SK-N-SH (cell line): ENCODE measurements around the gene FRY. TPM values are rescaled to one million over a fixed set of nuclear protein-coding genes. Genes with fewer than 3 reads are reported as not detected.

ENCODE experiments used
- CTCF ChIA-PET: fragments of 300-600, 350-600 bp; formaldehyde crosslinking; extraction: SDS; loops from one replicate; lab custom pipeline; 2021; lab: Yijun Ruan, JAX
- POLR2A ChIA-PET: fragments of 350-600 bp; sonication (Branson Sonifier 250); formaldehyde crosslinking; extraction: SDS; loops from one replicate; lab custom pipeline; 2020; ENCODE audit warnings: antibody characterized with exemption, inconsistent platforms; lab: Yijun Ruan, JAX
- DNase-seq: peaks from one replicate; pipeline ENCODE4 v3.0.0; 2012
- H2AFZ ChIP-seq: fragments of 200-600 bp; sonication (generic); 2 replicates; pipeline ENCODE4 v1.8.1; 2016; ENCODE audit warnings: antibody characterized with exemption, mild to moderate bottlenecking, low read depth
- H3F3A ChIP-seq: fragments of 200-600 bp; sonication (generic); replicated peaks from 2 replicates; pipeline ENCODE3; 2016; ENCODE audit warnings: antibody characterized with exemption, mild to moderate bottlenecking; ENCODE audit not compliant: insufficient read depth
- H3K27ac ChIP-seq, 2 experiments: fragments of 200-500 bp in 1 of 2; fragments of 200-600 bp in 1 of 2; sonication (Bioruptor generic) in 1 of 2; sonication (generic), shearing (Covaris generic) in 1 of 2; 2 replicates each; pipeline versions ENCODE4 v1.5.1 to v1.6.1; 2014 to 2016; ENCODE audit warnings: low read depth in 2 of 2, inconsistent platforms in 1 of 2, low read length in 1 of 2, mild to moderate bottlenecking in 1 of 2, mixed read lengths in 1 of 2
- H3K27me3 ChIP-seq: fragments of 200-600 bp; sonication (generic), shearing (Covaris generic); 2 replicates; pipeline ENCODE4 v1.6.1; 2016; ENCODE audit warnings: mixed run types; ENCODE audit not compliant: insufficient read depth
- H3K36me3 ChIP-seq, 2 experiments: fragments of 200-500 bp in 1 of 2; fragments of 200-600 bp in 1 of 2; sonication (Bioruptor generic) in 1 of 2; sonication (generic) in 1 of 2; replicated peaks in 1 of 2; 2 replicates each; pipeline versions ENCODE3 to v1.5.1; 2014 to 2016; ENCODE audit warnings: low read length in 1 of 2, mild to moderate bottlenecking in 1 of 2; ENCODE audit not compliant: insufficient read depth in 2 of 2, control insufficient read depth in 1 of 2
- H3K4me1 ChIP-seq, 2 experiments: fragments of 200-500 bp in 1 of 2; fragments of 200-600 bp in 1 of 2; sonication (Bioruptor generic) in 1 of 2; sonication (generic), shearing (Covaris generic) in 1 of 2; 2 replicates each; pipeline versions ENCODE4 v1.5.1 to v1.6.1; 2014 to 2016; ENCODE audit warnings: low read depth in 1 of 2, low read length in 1 of 2, mixed run types in 1 of 2; ENCODE audit not compliant: insufficient read depth in 2 of 2, control insufficient read depth in 1 of 2
- H3K4me2 ChIP-seq: fragments of 200-600 bp; sonication (generic), shearing (Covaris generic); 2 replicates; pipeline ENCODE4 v1.6.1; 2017; ENCODE audit warnings: mixed run types
- H3K4me3 ChIP-seq, 2 experiments: fragments of 200-500 bp in 1 of 2; fragments of 200-600 bp in 1 of 2; sonication (Bioruptor generic) in 1 of 2; sonication (generic), shearing (Covaris generic) in 1 of 2; 2 replicates each; pipeline versions ENCODE4 v1.5.1 to v1.8.1; 2014 to 2016; ENCODE audit warnings: low read depth in 2 of 2, inconsistent platforms in 1 of 2, low read length in 1 of 2, mild to moderate bottlenecking in 1 of 2, mixed read lengths in 1 of 2, moderate library complexity in 1 of 2
- H3K79me2 ChIP-seq: fragments of 200-600 bp; sonication (generic); 2 replicates; pipeline ENCODE4 v1.8.1; 2017; ENCODE audit warnings: mild to moderate bottlenecking; ENCODE audit not compliant: insufficient read depth
- H3K9ac ChIP-seq: fragments of 200-600 bp; sonication (generic); 2 replicates; pipeline ENCODE4 v1.6.1; 2017; ENCODE audit warnings: mixed run types
- H3K9me2 ChIP-seq: fragments of 200-600 bp; sonication (generic); 2 replicates; pipeline ENCODE4 v1.6.1; 2017; ENCODE audit warnings: mixed run types
- H3K9me3 ChIP-seq: fragments of 200-600 bp; sonication (generic); 2 replicates; pipeline ENCODE4 v1.6.1; 2017; ENCODE audit warnings: mixed run types, mild to moderate bottlenecking, moderate library complexity
- H4K20me1 ChIP-seq: fragments of 200-600 bp; sonication (generic); 2 replicates; pipeline ENCODE4 v1.6.1; 2017; ENCODE audit warnings: mild to moderate bottlenecking, mixed run types; ENCODE audit not compliant: insufficient read depth
- FOSL2 ChIP-seq: IDR thresholded peaks from 2 replicates; pipeline ENCODE4 v1.4.0; 2012; ENCODE audit warnings: low read depth, mild to moderate bottlenecking, moderate library complexity, borderline replicate concordance
- GABPA ChIP-seq: IDR thresholded peaks from 2 replicates; pipeline ENCODE4 v1.4.0; 2012; ENCODE audit warnings: low read depth, mild to moderate bottlenecking
- GATA2 ChIP-seq: sonication (generic); formaldehyde crosslinking; IDR thresholded peaks from 2 replicates; pipeline ENCODE4 v1.5.0; 2020; ENCODE audit warnings: mild to moderate bottlenecking, missing genetic modification reagents
- IRF3 ChIP-seq: fragments of 150-350 bp; IDR thresholded peaks from 2 replicates; pipeline ENCODE4 v1.6.1; 2016; ENCODE audit warnings: mild to moderate bottlenecking, low read depth, low read length
- MXI1 ChIP-seq: IDR thresholded peaks from 2 replicates; pipeline ENCODE4 v1.6.1; 2012; ENCODE audit warnings: mild to moderate bottlenecking, low read depth, low read length, improper control_type of control experiment
- NFIC ChIP-seq: IDR thresholded peaks from 2 replicates; pipeline ENCODE4 v1.4.0; 2012; ENCODE audit warnings: borderline replicate concordance
- RCOR1 ChIP-seq: fragments of 150-350 bp; IDR thresholded peaks from 2 replicates; pipeline ENCODE4 v1.6.1; 2017; ENCODE audit warnings: antibody characterized with exemption, low read length
- RFX5 ChIP-seq: IDR thresholded peaks from 2 replicates; pipeline ENCODE4 v1.6.1; 2012; ENCODE audit warnings: mild to moderate bottlenecking, improper control_type of control experiment, low read length
- RXRA ChIP-seq: IDR thresholded peaks from 2 replicates; pipeline ENCODE4 v1.4.0; 2012; ENCODE audit warnings: low read depth, mild to moderate bottlenecking, borderline replicate concordance
- SIN3A ChIP-seq: IDR thresholded peaks from 2 replicates; pipeline ENCODE4 v1.6.1; 2012; ENCODE audit warnings: low read depth, mild to moderate bottlenecking, low read length, moderate library complexity, borderline replicate concordance
- TEAD4 ChIP-seq: IDR thresholded peaks from 2 replicates; pipeline ENCODE4 v1.4.0; 2012; ENCODE audit warnings: mild to moderate bottlenecking, borderline replicate concordance; ENCODE audit not compliant: insufficient read depth
- USF1 ChIP-seq: IDR thresholded peaks from 2 replicates; pipeline ENCODE4 v1.4.0; 2012; ENCODE audit warnings: low read depth, borderline replicate concordance
- YY1 ChIP-seq: IDR thresholded peaks from 2 replicates; pipeline ENCODE4 v1.4.0; 2012; ENCODE audit warnings: low read depth, mild to moderate bottlenecking
- ZBTB33 ChIP-seq: IDR thresholded peaks from 2 replicates; pipeline ENCODE4 v1.4.0; 2012; ENCODE audit warnings: low read depth, borderline replicate concordance
- polyA plus RNA-seq, 3 experiments: library from polyadenylated mRNA; depleted of rRNA; stranded (reverse); fragments of >200 nt; gene quantifications; 2 replicates each; pipeline ENCODE4 v1.2.3, GENCODE V29; 2012

Gene FRY
- polyA plus RNA-seq, 1 of the 3 experiments (the other 2 are of a cell fraction) = 1.4 TPM

- TF ChIP-seq RXRA (no peak), SIN3A (no peak), GABPA (no peak), NFIC (no peak), USF1 (no peak), TEAD4 (no peak), MXI1 (no peak), FOSL2 (no peak)
Measured at GRCh38 chr13:32047793-32048192, 16.2 kb downstream of the FRY start (continued).

GRCh38 chr13:32048816-32049215 lies 17.2 kb downstream of the FRY start:
- no peaks in the 10 kb centered on the region for H3K36me3 ChIP-seq
- H3K9me2 ChIP-seq = no peaks in the 10 kb centered on the region
- POLR2A ChIA-PET = no interaction called here
- CTCF ChIA-PET = interaction anchor here (1.8 kb wide), 1 partner anchor 139 kb away, joined by 10 read pairs; no protein-coding TSS in a partner anchor
- H3K9me3 ChIP-seq = no peaks in the 10 kb centered on the region
- no peaks in the 10 kb centered on the region for H4K20me1 ChIP-seq
- H3K4me1 ChIP-seq = peaks cover 13% of the 10 kb centered on the region in 2 experiments; a peak in 2 of 4 replicates
- peak overlapping the region; percentile 26; the same call in 1 of the 2 replicates for H2AFZ ChIP-seq
- no peaks in the 10 kb centered on the region for H3K79me2 ChIP-seq
- H3K4me2 ChIP-seq = 0 out of 2 replicates have a peak overlapping the region, but pooled peaks have one; percentile 16
- TF ChIP-seq RCOR1 (no peak), IRF3 (no peak), GATA2 (CRISPR knock-in tag) (peak; percentile 49; the same call in 1 of the 2 replicates), RXRA (no peak), RFX5 (no peak), YY1 (no peak), ZBTB33 (no peak)
- no peaks in the 10 kb centered on the region for H3K27me3 ChIP-seq
- DNase-seq = peak; percentile 21
- H3F3A ChIP-seq = no peaks in the 10 kb centered on the region
- H3K27ac ChIP-seq = peak overlapping the region in 1 of 2 experiments; percentile 58; a peak in 2 of 4 replicates
- no peak overlapping the region for H3K4me3 ChIP-seq
- H3K9ac ChIP-seq = no peak overlapping the region
